Heart left ventricle (tissue), 16 donors: Measurements from ENCODE around the gene POMGNT2. TPM values are rescaled to one million over a fixed set of nuclear protein-coding genes. Genes with fewer than 3 reads are reported as not detected.
A peak's percentile ranks its signal among the peaks of the same experiment; 100 is the strongest.

Experiments
- ATAC-seq, 4 donors: fragments of 200-7000 bp; cut with Tn5 transposase; one replicate each; pipeline ENCODE4 v1.9.1; 2020 to 2022; ENCODE audit warnings: moderate library complexity in 4 of 4, mild to moderate bottlenecking in 3 of 4, moderate number of reproducible peaks in 1 of 4
- DNase-seq, 5 donors: peaks; one replicate each; pipeline ENCODE4 v3.0.0-alpha.2; 2020
- H3K27ac ChIP-seq, 12 donors: fragments of 200-600 bp; sonication (generic) in 4 of 12; one replicate each; pipeline versions ENCODE4 v1.5.0 to v1.8.0; 2016 to 2022; ENCODE audit warnings: mild to moderate bottlenecking in 2 of 12
- H3K27me3 ChIP-seq, 9 donors: fragments of 200-600 bp; sonication (generic) in 2 of 9; one replicate each; pipeline versions ENCODE4 v1.5.1 to v1.8.0; 2016 to 2022; ENCODE audit warnings: mild to moderate bottlenecking in 3 of 9
- H3K36me3 ChIP-seq, 9 donors: fragments of 200-600 bp; sonication (generic) in 2 of 9; one replicate each; pipeline versions ENCODE4 v1.5.0 to v1.8.0; 2018 to 2022; ENCODE audit warnings: mild to moderate bottlenecking in 2 of 9
- H3K4me1 ChIP-seq, 12 donors: fragments of 200-600 bp; sonication (generic) in 4 of 12; one replicate each; pipeline versions ENCODE4 v1.5.0 to v1.8.0; 2016 to 2022; ENCODE audit warnings: mild to moderate bottlenecking in 3 of 12
- H3K4me3 ChIP-seq, 12 donors: fragments of 200-600 bp; sonication (generic) in 4 of 12; one replicate each; pipeline versions ENCODE4 v1.5.0 to v1.8.0; 2017 to 2022; ENCODE audit warnings: mild to moderate bottlenecking in 9 of 12, moderate library complexity in 4 of 12
- H3K9me3 ChIP-seq, 12 donors: fragments of 200-600 bp; sonication (generic) in 4 of 12; one replicate each; pipeline versions ENCODE4 v1.5.0 to v1.8.0; 2016 to 2022; ENCODE audit warnings: mild to moderate bottlenecking in 1 of 12
- POLR2A ChIP-seq, 2 donors: fragments of 450-650 bp; IDR thresholded peaks; one replicate each; pipeline ENCODE4 v1.6.1; 2017; ENCODE audit warnings: antibody characterized with exemption in 2 of 2, mild to moderate bottlenecking in 2 of 2, moderate library complexity in 2 of 2
- WGBS, 4 donors: extraction: QIAGEN DNeasy Blood & Tissue Kit in 2 of 4; methylation state at CpG; one replicate each; pipeline versions ENCODE4 v1.1.5 to v1.1.7; 2013 to 2018; 5-methylcytosine and 5-hydroxymethylcytosine counted together
- intact Hi-C, 10 donors: fragments of 100-400 bp; cut with DNase I; formaldehyde crosslinking; loops; one replicate each; pipeline versions ENCODE4 v1.11.1 to v1.14.2; 2022
- long read RNA-seq, 3 donors: library from polyadenylated mRNA; unstranded; transcript quantifications; one replicate each; pipeline ENCODE4 v2.0.0, GENCODE V29; 2020 to 2021
- polyA plus RNA-seq, 2 donors: library from polyadenylated mRNA; stranded (reverse); fragments of 200-250 nt; gene quantifications; one replicate each; pipeline ENCODE4 v1.2.3, GENCODE V29; 2013
- total RNA-seq, 9 donors: library from RNA; depleted of rRNA in 2 of 9; stranded (reverse); fragments of >200 nt in 2 of 9; fragmentation: NEBNext Ultra II Directional in 3 of 9; extraction: Animal tissue kit (Norgen Biotek cat#: 25700) in 3 of 9; gene quantifications; one replicate each; pipeline versions ENCODE4 v1.1.0 to v1.2.4, GENCODE V29; 2016 to 2023
- TF ChIP-seq, protein P1 (sequence below), 12 donors: fragments of 200-600 bp; sonication (generic) in 4 of 12; IDR thresholded peaks; one replicate each; pipeline versions ENCODE4 v1.5.0 to v1.8.0; 2018 to 2022; ENCODE audit warnings: antibody characterized with exemption in 12 of 12, mild to moderate bottlenecking in 5 of 12
- donor health status: ischemic (EF 13 %, LVEDD 7.1; RV severe dilation, severe dysfunction).
- donor health status: healthy with polysubstance abuse.
- donor health status: DM: no; HTN: yes; CAD: no.
- donor health status: DM: no; HTN: no; CAD: no.
- donor health status: ischemic (EF 25% LVEDD 6.9; RV normal size, moderate dysfunction).
- donor health status: ischemic (EF 25% LVEDD 5.7; RV mildly dilated, moderate dysfunction).
- donor health status: healthy.
- donor health status: DM: yes; HTN: yes; CAD: no.
- donor health status: ischemic (EF 35%, LVEDD 5.7; RV mildly dilated, moderate dysfunction).
- donor health status: nonischemic (EF 11% LVEDD 7.7; RV severe dilation, severe dysfunction).
- donor health status: DM: yes; HTN: yes; CAD: no.
- donor health status: PGD.
- donor health status: ischemic (EF 29% LVEDD 5.4; RV normal size, mild dysfunction).
- donor health status: nonischemic (EF 23%, LVEDD 6.1; RV moderate dilation, normal function).

POMGNT2 gene
- total RNA-seq (10 to 100 TPM; 13.8 to 36.0 (median 18.5) TPM), polyA plus RNA-seq (10 to 100 TPM in 1 of 2 donors, 1 to 10 TPM in 1; 9.1 to 22.4 TPM)
- long read RNA-seq, donor 1, transcript POMGNT2-202 (3 exons, 2,531 nt) = major isoform, 9 of 44 reads
- long read RNA-seq, donor 1, transcript POMGNT2-201 (2 exons, 2,544 nt) = minor isoform, 8 of 44 reads
- long read RNA-seq, donor 1, partial matches to known transcripts = 27 of 44 reads
- long read RNA-seq, donor 1, other reads (novel, unspliced or antisense) = 0 of 44 reads
- long read RNA-seq, donor 2, transcript POMGNT2-202 (3 exons, 2,531 nt) = major isoform, 5 of 48 reads
- long read RNA-seq, donor 2, partial matches to known transcripts = 9 of 48 reads
- long read RNA-seq, donor 2, other reads (novel, unspliced or antisense) = 32 of 48 reads
- long read RNA-seq, donor 3, transcript POMGNT2-202 (3 exons, 2,531 nt) = major isoform, 7 of 45 reads
- long read RNA-seq, donor 3, partial matches to known transcripts = 3 of 45 reads
- long read RNA-seq, donor 3, other reads (novel, unspliced or antisense) = 31 of 45 reads

DNA sequence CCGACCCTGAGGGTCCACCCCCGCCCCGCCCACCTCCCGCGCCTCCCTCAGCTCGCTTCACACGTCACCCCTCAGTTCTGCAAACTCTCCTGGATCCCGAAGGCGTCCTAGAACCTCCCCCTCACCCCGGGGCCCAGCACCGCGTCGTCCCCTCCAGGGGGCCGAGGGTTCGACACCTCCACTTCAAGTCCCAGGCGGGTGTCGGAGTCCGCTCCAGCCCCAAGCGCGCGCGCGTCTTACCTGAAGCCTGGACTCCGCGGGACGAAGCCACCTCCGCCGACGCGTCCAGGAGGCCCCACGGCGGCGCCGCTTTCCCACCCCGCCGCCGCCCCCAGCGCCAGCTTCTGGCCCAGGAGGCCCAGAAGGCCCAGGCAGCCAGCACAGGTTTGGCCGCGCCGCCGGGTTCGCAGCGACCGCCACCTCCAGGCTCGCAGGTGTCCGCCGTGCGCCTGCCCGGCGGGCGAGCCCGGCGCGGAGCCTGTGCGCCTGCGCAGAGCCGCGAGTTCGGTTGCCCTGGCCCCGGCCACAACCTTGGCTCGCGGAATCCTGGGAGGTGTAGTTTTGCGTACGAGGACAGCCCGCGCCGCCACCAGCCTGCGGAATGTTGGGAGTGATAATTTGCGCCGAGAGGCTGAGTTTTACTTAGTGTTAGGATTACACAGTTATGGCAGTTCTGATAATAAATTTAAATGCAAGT, at the start of gene POMGNT2:
TSS of gene POMGNT2 (minus strand) at position 484 of the 697 bp plus-strand sequence. CDS start 24,648 bp downstream, outside the sequence.
- Histone ChIP-seq H3K36me3 (no peaks in the 10 kb centered on the region), H3K4me3 (peak within 1 kb of the TSS; percentile 73 to 97 (median 92)), H3K27me3 (no peaks in the 10 kb centered on the region), H3K4me1 (peaks cover 0 to 32% (median 15%) of the 10 kb centered on the region in 12 donors), H3K9me3 (no peaks in the 10 kb centered on the region), H3K27ac (peak within 1 kb of the TSS in 9 of 12 donors; percentile 24 to 79 (median 66))
- WGBS, 4 donors = 0 to 1% (median 1%) methylated on average over 9 to 71 of the region's 71 CpGs
- intact Hi-C loops = no loop called here
- ATAC-seq (peak; percentile 89 to 98 (median 97)), DNase-seq (peak; percentile 91 to 95 (median 93))
- TF ChIP-seq, protein P1, sequence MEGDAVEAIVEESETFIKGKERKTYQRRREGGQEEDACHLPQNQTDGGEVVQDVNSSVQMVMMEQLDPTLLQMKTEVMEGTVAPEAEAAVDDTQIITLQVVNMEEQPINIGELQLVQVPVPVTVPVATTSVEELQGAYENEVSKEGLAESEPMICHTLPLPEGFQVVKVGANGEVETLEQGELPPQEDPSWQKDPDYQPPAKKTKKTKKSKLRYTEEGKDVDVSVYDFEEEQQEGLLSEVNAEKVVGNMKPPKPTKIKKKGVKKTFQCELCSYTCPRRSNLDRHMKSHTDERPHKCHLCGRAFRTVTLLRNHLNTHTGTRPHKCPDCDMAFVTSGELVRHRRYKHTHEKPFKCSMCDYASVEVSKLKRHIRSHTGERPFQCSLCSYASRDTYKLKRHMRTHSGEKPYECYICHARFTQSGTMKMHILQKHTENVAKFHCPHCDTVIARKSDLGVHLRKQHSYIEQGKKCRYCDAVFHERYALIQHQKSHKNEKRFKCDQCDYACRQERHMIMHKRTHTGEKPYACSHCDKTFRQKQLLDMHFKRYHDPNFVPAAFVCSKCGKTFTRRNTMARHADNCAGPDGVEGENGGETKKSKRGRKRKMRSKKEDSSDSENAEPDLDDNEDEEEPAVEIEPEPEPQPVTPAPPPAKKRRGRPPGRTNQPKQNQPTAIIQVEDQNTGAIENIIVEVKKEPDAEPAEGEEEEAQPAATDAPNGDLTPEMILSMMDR (IDR thresholded peaks at IDR 0.05) = peak in 3 of 12 donors; percentile 9 to 30 (median 21)
- TF ChIP-seq POLR2A (IDR thresholded peaks at IDR 0.05) = peak in 1 of 2 donors; percentile 73

DNA sequence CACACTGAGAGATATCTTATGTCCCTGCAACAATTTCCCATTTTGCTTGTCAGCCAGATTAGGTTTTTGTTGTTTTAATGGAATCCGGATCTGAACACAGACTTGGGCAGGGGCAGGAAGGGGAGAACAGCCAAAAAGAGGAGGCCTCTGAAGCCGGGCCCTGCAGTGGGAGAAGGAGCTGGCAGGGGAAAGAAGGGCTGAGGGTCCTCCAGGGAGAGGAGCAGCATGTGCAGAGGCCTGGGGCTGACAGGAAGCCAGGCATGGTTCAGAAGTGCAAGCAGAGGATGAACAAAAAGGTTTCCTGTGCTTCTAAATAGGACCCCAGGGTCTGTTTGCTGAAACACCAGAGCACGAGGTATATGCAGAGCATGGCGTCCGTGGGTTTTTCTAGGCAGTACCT, 49.1 kb upstream of the POMGNT2 start:
- no peak overlapping the region for H3K27ac ChIP-seq

DNA sequence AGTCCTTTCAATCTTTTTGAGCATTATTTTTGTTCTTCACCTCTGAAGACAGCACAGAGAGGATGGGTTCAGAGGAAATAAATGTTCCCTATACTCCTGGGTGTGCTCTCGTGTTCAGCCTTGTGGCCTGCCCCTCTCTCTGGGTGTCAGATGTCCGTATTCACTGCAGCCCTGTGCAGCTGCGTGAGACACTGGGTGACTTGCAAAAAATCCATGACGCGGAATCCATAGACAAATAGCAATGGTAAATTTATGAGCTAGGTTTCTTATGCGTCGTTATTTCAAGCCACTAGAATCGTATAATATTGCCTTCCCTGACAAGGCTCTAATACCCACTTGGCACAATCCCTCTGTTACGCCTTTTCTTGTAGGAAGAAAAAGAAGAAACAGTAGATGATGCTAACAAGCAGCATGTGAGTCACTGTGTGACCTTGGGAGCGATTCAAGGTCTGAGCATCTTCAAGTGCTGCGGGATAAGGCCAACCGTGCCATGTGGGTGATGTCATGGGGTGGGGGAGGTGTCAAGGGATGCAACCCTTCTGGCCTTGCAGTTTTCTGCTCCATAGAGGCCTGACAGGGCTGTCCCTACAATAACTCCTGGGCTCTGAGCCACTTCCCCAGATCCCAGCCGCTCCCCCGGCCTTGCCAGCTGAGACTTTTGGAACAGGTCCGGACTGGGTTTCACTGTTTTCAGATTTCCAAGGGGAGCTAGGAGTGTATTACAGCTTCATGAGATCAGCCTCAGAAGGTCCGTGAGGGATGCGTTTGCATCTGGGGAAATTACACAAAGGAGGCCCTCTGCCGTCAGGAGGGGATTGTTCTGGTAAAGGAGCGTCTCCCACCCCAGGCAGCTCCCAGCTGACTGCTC, 47.6 kb upstream of the POMGNT2 start:
- no peak overlapping the region for H3K27ac ChIP-seq
- H3K36me3 ChIP-seq = no peaks in the 10 kb centered on the region
- DNase-seq (peak in 4 of 5 donors; percentile 18 to 81 (median 54)), ATAC-seq (peak; percentile 35 to 66 (median 49))
- TF ChIP-seq, protein P1 (IDR thresholded peaks at IDR 0.05) = no peak
- no peak for TF ChIP-seq POLR2A (IDR thresholded peaks at IDR 0.05)
- H3K27me3 ChIP-seq = peaks cover 0 to 6% (median 0%) of the 10 kb centered on the region in 9 donors
- H3K4me1 ChIP-seq = peaks cover 0 to 12% (median 0%) of the 10 kb centered on the region in 12 donors
- H3K9me3 ChIP-seq = no peaks in the 10 kb centered on the region
- WGBS, 4 donors = 60 to 69% (median 64%) methylated on average over 19 of the region's 19 CpGs
- intact Hi-C loops = loop anchor here in 5 of 10 donors (2.0 to 10.0 kb wide), 3 partner anchors 191 to 1041 kb away; no protein-coding TSS in a partner anchor
- no peak overlapping the region for H3K4me3 ChIP-seq

More for the DNA sequence above, 49.1 kb upstream of the POMGNT2 start:
- 53 to 61% (median 58%) methylated on average over 5 of the region's 5 CpGs for WGBS, 4 donors
- H3K4me3 ChIP-seq = no peak overlapping the region
- H3K36me3 ChIP-seq = no peaks in the 10 kb centered on the region
- intact Hi-C loops = loop anchor here (1.0 to 10.0 kb wide), 6 partner anchors 192 to 1040 kb away; no protein-coding TSS in a partner anchor
- peaks cover 0 to 12% (median 0%) of the 10 kb centered on the region in 12 donors for H3K4me1 ChIP-seq
- ATAC-seq (no peak), DNase-seq (no peak)
- H3K9me3 ChIP-seq = no peaks in the 10 kb centered on the region
- peaks cover 0 to 3% (median 0%) of the 10 kb centered on the region in 9 donors for H3K27me3 ChIP-seq
- TF ChIP-seq, protein P1 (IDR thresholded peaks at IDR 0.05) = no peak
- TF ChIP-seq POLR2A (IDR thresholded peaks at IDR 0.05) = no peak
